GM11168 (cell line): ENCODE measurements around the gene PROSER3.
"Not testable (repeated sequence)": the region's sequence is repeated elsewhere in the genome, so short reads cannot be mapped to it uniquely, and the experiment has no call there.

Experiments used
- in situ Hi-C: fragments of 300-500 bp; cut with MboI; formaldehyde crosslinking; loops from one replicate; pipeline ENCODE4 v1.12.0; 2022; ENCODE audit warnings: low sequenced_read_pairs; ENCODE audit not compliant: unreplicated experiment

PROSER3 gene

DNA sequence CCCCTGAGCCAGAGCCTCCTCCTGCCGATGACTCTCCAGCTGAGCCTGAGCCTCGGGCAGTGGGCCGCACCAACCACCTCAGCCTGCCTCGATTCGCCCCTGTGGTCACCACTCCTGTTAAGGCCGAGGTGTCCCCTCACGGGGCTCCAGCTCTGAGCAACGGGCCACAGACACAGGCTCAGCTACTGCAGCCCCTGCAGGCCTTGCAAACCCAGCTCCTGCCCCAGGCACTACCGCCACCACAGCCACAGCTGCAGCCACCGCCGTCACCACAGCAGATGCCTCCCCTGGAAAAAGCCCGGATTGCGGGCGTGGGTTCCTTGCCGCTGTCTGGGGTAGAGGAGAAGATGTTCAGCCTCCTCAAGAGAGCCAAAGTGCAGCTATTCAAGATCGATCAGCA, 36.6 kb upstream of the PROSER3 start:
- in situ Hi-C loops, result no loop called here

DNA sequence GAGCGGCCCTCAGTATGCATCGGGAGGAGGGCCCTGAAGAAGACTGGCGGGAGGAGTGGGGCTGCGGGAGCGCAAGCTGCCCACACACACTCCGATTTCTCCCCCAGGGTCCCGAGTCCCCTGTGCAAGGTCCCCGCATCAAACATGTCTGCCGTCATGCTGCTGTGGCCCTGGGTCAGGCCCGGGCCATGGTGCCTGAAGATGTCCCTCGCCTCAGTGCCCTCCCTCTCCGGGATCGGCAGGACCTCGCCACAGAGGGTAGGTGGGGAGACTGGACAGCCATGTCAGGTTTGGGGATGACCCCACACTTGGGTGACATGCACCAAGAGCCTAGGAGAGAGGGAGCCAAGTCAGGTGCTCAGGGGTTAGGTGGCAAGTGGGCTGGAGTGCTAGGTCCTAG, 35.5 kb upstream of the PROSER3 start:
- in situ Hi-C loops, result no loop called here

- in situ Hi-C loops, result no loop called here
Observed at GRCh38 chr19:35722897-35723296, 35.1 kb upstream of the PROSER3 start.

DNA sequence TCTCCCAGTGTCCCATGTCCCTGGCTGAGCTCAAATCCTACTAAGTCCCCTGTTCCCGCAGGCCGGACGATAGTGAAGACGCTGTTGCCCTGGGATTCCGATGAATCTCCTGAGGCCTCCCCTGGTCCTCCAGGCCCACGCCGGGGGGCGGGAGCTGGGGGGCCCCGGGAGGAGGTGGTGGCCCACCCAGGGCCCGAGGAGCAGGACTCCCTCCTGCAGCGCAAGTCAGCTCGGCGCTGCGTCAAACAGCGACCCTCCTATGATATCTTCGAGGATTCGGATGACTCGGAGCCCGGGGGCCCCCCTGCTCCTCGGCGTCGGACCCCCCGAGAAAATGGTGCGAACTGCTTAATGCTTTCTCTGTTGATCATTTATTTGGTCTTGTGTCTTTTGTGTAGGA, 34.3 kb upstream of the PROSER3 start:
- in situ Hi-C loops, result no loop called here

GRCh38 chr19:35724132-35724531, 33.8 kb upstream of the PROSER3 start:
- in situ Hi-C loops, result not testable (repeated sequence)

- in situ Hi-C loops, result no loop called here
Observed at GRCh38 chr19:35724560-35724959, 33.4 kb upstream of the PROSER3 start.

- in situ Hi-C loops, result no loop called here
Observed at GRCh38 chr19:35725216-35725861, 32.6 kb upstream of the PROSER3 start.

- in situ Hi-C loops, result no loop called here
Observed at GRCh38 chr19:35727053-35727955, 30.7 kb upstream of the PROSER3 start.

- in situ Hi-C loops, result no loop called here
Observed at GRCh38 chr19:35727956-35728706, 29.8 kb upstream of the PROSER3 start.

DNA sequence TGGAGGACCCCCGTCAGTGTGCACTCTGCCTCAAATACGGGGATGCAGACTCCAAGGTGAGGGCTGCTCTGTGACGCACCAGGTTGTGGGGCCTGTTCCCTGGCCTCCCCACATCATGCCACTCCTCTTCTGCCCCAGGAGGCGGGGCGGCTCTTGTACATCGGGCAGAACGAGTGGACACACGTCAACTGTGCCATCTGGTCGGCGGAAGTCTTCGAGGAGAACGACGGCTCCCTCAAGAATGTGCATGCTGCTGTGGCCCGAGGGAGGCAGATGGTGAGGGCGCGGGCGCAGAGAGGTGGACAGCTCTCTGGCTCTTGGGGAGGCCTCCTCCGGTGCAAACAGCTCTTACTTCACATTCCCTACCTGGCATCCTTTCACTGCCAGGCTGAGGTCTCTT, 29.0 kb upstream of the PROSER3 start:
- in situ Hi-C loops, result no loop called here

GRCh38 chr19:35729763-35730162, 28.2 kb upstream of the PROSER3 start:
- in situ Hi-C loops, result no loop called here

- in situ Hi-C loops, result no loop called here
Observed at GRCh38 chr19:35730326-35730725, 27.6 kb upstream of the PROSER3 start.

DNA sequence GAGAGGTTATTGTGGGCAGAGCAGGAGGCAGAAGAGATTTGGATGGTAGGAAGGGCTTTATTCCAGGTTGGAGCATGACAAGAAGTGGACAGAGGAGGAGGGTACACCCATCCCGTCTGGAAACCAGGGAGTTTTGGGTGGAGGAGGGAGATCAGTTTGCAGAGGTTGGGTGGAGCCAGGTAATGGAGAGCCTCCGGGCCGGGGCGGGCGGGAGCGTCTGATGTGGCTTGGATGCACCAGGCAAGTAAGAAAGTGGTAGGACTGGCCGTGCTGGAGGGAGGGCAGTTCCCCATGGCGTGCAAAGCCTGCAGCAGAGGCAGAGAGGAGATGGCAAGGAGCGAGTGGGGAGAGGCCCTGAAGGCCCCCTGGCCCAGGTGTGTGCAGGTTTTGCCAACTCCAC, 26.6 kb upstream of the PROSER3 start:
- in situ Hi-C loops, result no loop called here

GRCh38 chr19:35731779-35732405, 26.1 kb upstream of the PROSER3 start:
- in situ Hi-C loops, result no loop called here

DNA sequence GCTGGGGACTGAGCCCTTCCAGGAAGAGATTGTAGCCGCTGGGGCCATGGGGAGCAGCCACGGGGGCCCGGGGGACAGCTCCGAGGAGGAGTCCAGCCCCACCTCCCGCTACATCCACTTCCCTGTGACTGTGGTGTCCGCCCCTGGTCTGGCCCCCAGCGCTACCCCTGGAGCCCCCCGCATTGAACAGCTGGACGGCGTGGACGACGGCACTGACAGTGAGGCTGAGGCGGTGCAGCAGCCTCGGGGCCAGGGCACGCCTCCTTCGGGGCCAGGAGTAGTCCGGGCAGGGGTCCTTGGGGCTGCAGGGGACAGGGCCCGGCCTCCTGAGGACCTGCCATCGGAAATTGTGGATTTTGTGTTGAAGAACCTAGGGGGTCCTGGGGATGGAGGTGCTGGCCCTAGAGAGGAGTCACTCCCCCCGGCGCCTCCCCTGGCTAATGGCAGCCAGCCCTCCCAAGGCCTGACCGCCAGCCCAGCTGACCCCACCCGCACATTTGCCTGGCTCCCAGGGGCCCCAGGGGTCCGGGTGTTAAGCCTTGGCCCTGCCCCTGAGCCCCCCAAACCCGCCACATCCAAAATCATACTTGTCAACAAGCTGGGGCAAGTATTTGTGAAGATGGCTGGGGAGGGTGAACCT, 25.3 kb upstream of the PROSER3 start:
- in situ Hi-C loops, result no loop called here

DNA sequence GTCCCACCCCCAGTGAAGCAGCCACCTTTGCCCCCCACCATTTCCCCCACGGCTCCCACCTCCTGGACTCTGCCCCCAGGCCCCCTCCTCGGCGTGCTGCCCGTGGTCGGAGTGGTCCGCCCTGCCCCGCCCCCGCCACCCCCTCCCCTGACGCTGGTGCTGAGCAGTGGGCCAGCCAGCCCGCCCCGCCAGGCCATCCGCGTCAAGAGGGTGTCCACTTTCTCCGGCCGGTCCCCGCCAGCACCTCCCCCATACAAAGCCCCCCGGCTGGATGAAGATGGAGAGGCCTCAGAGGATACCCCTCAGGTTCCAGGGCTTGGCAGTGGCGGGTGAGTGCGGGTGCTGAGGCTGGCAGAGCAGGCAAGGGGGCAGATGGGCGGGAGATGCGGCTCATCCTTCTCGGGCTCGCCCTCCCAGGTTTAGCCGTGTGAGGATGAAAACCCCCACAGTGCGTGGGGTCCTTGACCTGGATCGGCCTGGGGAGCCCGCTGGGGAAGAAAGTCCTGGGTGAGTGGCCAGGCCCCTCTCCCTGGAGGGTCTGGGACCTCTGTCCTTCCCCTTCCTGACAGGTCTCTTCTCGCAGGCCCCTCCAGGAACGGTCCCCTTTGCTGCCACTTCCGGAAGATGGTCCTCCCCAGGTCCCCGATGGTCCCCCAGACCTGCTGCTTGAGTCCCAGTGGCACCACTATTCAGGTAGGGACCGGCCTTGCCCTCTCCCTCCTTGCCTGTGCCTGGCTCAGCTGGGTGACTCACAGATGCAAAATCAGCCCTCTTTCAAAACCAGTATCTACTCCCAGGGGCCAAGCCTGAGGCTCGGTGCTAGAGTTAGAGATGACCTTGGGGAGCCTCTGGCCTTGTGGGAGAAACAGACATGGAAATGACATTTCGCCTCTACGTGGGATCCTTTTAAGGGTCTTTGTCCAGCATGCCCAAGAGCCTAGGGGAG, 24.5 kb upstream of the PROSER3 start:
- in situ Hi-C loops, result no loop called here

- in situ Hi-C loops, result no loop called here
Observed at GRCh38 chr19:35734273-35734672, 23.7 kb upstream of the PROSER3 start.

- in situ Hi-C loops, result no loop called here
Observed at GRCh38 chr19:35734889-35735288, 23.1 kb upstream of the PROSER3 start.
